HG03460 (cell line): ENCODE measurements around the gene ITGB5.

Experiments used
- ATAC-seq: cut with Tn5 transposase; IDR thresholded peaks from one replicate; pipeline ENCODE4 v1.9.1; 2021; ENCODE audit not compliant: unreplicated experiment

Gene ITGB5

GRCh38 chr3:124816206-124816605 is 71.0 kb downstream of the ITGB5 start:
- no peak for ATAC-seq

GRCh38 chr3:124815781-124816180 is 71.4 kb downstream of the ITGB5 start:
- ATAC-seq: no peak

- no peak for ATAC-seq
These were observed 72.3 kb downstream of the ITGB5 start for GRCh38 chr3:124814620-124815421.

- no peak for ATAC-seq
These were observed 73.6 kb downstream of the ITGB5 start for GRCh38 chr3:124813541-124813940.

- ATAC-seq: no peak
These were observed 74.6 kb downstream of the ITGB5 start for GRCh38 chr3:124812291-124813265.

- no peak for ATAC-seq
These were observed 75.7 kb downstream of the ITGB5 start for GRCh38 chr3:124811436-124811835.

GRCh38 chr3:124810970-124811369 is 76.2 kb downstream of the ITGB5 start:
- ATAC-seq: no peak

- ATAC-seq: no peak
These were observed 78.1 kb downstream of the ITGB5 start for GRCh38 chr3:124809039-124809438.

GRCh38 chr3:124805671-124806070 is 81.5 kb downstream of the ITGB5 start:
- no peak for ATAC-seq

GRCh38 chr3:124804875-124805274 is 82.3 kb downstream of the ITGB5 start:
- ATAC-seq: no peak

- ATAC-seq: no peak
These were observed 84.5 kb downstream of the ITGB5 start for GRCh38 chr3:124802702-124803101.

- ATAC-seq: no peak
These were observed 85.0 kb downstream of the ITGB5 start for GRCh38 chr3:124802061-124802698.

GRCh38 chr3:124800511-124801258 is 86.5 kb downstream of the ITGB5 start:
- no peak for ATAC-seq

- no peak for ATAC-seq
These were observed 87.1 kb downstream of the ITGB5 start for GRCh38 chr3:124800076-124800475.

- no peak for ATAC-seq
These were observed 87.5 kb downstream of the ITGB5 start for GRCh38 chr3:124799676-124800075.

- no peak for ATAC-seq
These were observed 89.7 kb downstream of the ITGB5 start for GRCh38 chr3:124797426-124797945.

GRCh38 chr3:124796477-124796876 is 90.7 kb downstream of the ITGB5 start:
- no peak for ATAC-seq

- ATAC-seq: no peak
These were observed 94.0 kb downstream of the ITGB5 start for GRCh38 chr3:124793054-124793739.

GRCh38 chr3:124792341-124793040 is 94.7 kb downstream of the ITGB5 start:
- ATAC-seq: no peak
